ENCODE results near the gene ARL6IP1. TPM values are rescaled to one million over a fixed set of nuclear protein-coding genes. Genes with fewer than 3 reads are reported as not detected.
A peak's percentile ranks its signal among the peaks of the same experiment; 100 is the strongest.

ARL6IP1 gene
- total and polyA plus RNA-seq, 2 of the 13 experiments (the other 11 are each of a cell fraction or from before 2014, with no cell fraction given) = 263 to 373 TPM

DNA sequence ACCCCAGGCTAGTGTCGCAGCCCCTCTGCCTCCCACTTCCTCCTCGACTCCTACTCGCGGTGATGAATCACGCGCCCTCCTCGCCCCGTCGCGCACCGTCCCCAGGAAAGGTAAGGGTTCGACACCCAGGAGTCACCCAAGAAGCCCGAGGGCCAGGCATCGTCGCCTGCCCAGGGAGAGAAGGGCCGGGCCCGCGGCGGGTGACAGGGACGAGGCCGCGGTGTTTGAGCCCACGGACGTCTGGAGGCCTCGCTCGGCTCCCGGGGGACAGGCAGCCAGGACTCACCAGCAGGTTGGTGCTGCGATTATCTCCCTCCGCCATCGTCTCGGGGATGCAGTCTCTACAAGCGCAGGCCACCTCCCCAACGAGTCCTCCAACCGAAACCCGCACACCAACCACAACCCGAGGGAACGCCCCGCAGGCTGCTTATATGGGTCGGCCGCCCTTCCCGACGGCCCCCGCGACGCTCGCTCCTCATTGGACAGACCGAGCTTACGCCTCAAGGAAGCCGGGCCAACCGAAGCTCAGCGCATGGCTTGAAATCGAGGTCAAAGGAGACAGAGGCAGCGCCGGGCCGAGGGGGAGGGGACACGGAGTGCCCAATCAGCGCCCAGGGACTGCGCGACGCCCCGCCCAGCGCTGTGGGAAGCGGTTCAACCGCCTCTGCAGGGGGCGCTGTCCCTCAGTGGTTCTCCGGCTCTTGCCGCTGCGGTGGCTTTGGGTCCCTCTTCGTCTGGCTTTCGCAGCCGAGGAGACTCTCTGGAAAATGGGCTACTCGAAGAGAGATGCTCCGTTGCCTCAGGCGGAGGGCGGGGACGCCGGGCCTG, at the start of gene ARL6IP1 (continued):
- TF ChIP-seq, protein P1, sequence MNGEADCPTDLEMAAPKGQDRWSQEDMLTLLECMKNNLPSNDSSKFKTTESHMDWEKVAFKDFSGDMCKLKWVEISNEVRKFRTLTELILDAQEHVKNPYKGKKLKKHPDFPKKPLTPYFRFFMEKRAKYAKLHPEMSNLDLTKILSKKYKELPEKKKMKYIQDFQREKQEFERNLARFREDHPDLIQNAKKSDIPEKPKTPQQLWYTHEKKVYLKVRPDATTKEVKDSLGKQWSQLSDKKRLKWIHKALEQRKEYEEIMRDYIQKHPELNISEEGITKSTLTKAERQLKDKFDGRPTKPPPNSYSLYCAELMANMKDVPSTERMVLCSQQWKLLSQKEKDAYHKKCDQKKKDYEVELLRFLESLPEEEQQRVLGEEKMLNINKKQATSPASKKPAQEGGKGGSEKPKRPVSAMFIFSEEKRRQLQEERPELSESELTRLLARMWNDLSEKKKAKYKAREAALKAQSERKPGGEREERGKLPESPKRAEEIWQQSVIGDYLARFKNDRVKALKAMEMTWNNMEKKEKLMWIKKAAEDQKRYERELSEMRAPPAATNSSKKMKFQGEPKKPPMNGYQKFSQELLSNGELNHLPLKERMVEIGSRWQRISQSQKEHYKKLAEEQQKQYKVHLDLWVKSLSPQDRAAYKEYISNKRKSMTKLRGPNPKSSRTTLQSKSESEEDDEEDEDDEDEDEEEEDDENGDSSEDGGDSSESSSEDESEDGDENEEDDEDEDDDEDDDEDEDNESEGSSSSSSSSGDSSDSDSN (CRISPR knock-in tag; IDR thresholded peaks at IDR 0.05) = peak; percentile 99
- TF ChIP-seq, protein P2, sequence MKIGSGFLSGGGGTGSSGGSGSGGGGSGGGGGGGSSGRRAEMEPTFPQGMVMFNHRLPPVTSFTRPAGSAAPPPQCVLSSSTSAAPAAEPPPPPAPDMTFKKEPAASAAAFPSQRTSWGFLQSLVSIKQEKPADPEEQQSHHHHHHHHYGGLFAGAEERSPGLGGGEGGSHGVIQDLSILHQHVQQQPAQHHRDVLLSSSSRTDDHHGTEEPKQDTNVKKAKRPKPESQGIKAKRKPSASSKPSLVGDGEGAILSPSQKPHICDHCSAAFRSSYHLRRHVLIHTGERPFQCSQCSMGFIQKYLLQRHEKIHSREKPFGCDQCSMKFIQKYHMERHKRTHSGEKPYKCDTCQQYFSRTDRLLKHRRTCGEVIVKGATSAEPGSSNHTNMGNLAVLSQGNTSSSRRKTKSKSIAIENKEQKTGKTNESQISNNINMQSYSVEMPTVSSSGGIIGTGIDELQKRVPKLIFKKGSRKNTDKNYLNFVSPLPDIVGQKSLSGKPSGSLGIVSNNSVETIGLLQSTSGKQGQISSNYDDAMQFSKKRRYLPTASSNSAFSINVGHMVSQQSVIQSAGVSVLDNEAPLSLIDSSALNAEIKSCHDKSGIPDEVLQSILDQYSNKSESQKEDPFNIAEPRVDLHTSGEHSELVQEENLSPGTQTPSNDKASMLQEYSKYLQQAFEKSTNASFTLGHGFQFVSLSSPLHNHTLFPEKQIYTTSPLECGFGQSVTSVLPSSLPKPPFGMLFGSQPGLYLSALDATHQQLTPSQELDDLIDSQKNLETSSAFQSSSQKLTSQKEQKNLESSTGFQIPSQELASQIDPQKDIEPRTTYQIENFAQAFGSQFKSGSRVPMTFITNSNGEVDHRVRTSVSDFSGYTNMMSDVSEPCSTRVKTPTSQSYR (CRISPR knock-in tag; IDR thresholded peaks at IDR 0.05; ENCODE audit: borderline replicate concordance) = peak; percentile 90
- TF ChIP-seq ZNF773 (CRISPR knock-in tag; IDR thresholded peaks at IDR 0.05; ENCODE audit: borderline replicate concordance) = peak; percentile 95; the same call in 1 of the 2 replicates
- 0 out of 2 replicates have a peak, but pooled peaks have one; percentile 62 for TF ChIP-seq TRIM24 (CRISPR knock-in tag; IDR thresholded peaks at IDR 0.05)
- TF ChIP-seq, protein P3, sequence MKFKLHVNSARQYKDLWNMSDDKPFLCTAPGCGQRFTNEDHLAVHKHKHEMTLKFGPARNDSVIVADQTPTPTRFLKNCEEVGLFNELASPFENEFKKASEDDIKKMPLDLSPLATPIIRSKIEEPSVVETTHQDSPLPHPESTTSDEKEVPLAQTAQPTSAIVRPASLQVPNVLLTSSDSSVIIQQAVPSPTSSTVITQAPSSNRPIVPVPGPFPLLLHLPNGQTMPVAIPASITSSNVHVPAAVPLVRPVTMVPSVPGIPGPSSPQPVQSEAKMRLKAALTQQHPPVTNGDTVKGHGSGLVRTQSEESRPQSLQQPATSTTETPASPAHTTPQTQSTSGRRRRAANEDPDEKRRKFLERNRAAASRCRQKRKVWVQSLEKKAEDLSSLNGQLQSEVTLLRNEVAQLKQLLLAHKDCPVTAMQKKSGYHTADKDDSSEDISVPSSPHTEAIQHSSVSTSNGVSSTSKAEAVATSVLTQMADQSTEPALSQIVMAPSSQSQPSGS (CRISPR knock-in tag; IDR thresholded peaks at IDR 0.05) = peak; percentile 92
- peak; percentile 95 for TF ChIP-seq ZNF672 (CRISPR knock-in tag; IDR thresholded peaks at IDR 0.05)
- TF ChIP-seq STAT5B (CRISPR knock-in tag; IDR thresholded peaks at IDR 0.05) = peak; percentile 86
- TF ChIP-seq ELF3 (CRISPR knock-in tag; IDR thresholded peaks at IDR 0.05) = peak; percentile 91
- no peak for TF ChIP-seq HDAC6 (IDR thresholded peaks at IDR 0.05; ENCODE audit: low read depth, low read length)
- no peak for TF ChIP-seq TBX3 (IDR thresholded peaks at IDR 0.05; ENCODE audit: borderline replicate concordance)
- TF ChIP-seq POLR2G (IDR thresholded peaks at IDR 0.05; ENCODE audit: low read depth, low read length) = peak; percentile 100
- TF ChIP-seq TCF12 (IDR thresholded peaks at IDR 0.05) = no peak
- TF ChIP-seq TCF12 (CRISPR knock-in tag; IDR thresholded peaks at IDR 0.05) = peak; percentile 79; the same call in 1 of the 2 replicates
- peak; percentile 96; the same call in 1 of the 2 replicates for TF ChIP-seq ZNF160 (CRISPR knock-in tag; IDR thresholded peaks at IDR 0.05)
- no peak for TF ChIP-seq SRSF4 (IDR thresholded peaks at IDR 0.05; ENCODE audit: low read depth, low read length, poor library complexity, severe bottlenecking)
- TF ChIP-seq, protein P4, sequence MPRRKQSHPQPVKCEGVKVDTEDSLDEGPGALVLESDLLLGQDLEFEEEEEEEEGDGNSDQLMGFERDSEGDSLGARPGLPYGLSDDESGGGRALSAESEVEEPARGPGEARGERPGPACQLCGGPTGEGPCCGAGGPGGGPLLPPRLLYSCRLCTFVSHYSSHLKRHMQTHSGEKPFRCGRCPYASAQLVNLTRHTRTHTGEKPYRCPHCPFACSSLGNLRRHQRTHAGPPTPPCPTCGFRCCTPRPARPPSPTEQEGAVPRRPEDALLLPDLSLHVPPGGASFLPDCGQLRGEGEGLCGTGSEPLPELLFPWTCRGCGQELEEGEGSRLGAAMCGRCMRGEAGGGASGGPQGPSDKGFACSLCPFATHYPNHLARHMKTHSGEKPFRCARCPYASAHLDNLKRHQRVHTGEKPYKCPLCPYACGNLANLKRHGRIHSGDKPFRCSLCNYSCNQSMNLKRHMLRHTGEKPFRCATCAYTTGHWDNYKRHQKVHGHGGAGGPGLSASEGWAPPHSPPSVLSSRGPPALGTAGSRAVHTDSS (CRISPR knock-in tag; conservative IDR thresholded peaks at IDR 0.05) = peak; percentile 96; the same call in 1 of the 2 replicates
- peak; percentile 80; the same call in 1 of the 2 replicates for TF ChIP-seq WIZ (CRISPR knock-in tag; IDR thresholded peaks at IDR 0.05)
- peak; percentile 58 for TF ChIP-seq IKZF4 (CRISPR knock-in tag; IDR thresholded peaks at IDR 0.05; ENCODE audit: borderline replicate concordance, low read depth, not compliant biosample characterization)
- peak; percentile 93 for TF ChIP-seq MTF2 (CRISPR knock-in tag; IDR thresholded peaks at IDR 0.05; ENCODE audit: borderline replicate concordance)
- TF ChIP-seq KAT7 (CRISPR knock-in tag; IDR thresholded peaks at IDR 0.05; ENCODE audit: borderline replicate concordance) = peak; percentile 99
- peak; percentile 38; the same call in 1 of the 2 replicates for TF ChIP-seq ZKSCAN5 (CRISPR knock-in tag; IDR thresholded peaks at IDR 0.05)
